HCT116 (cell line): ENCODE measurements around the gene NID2. TPM values are rescaled to one million over a fixed set of nuclear protein-coding genes. Genes with fewer than 3 reads are reported as not detected.

ENCODE experiments used
- ATAC-seq: fragments of 200-7000 bp; cut with Tn5 transposase; 2 replicates; pipeline ENCODE4 v1.9.1; 2020; ENCODE audit warnings: mild to moderate bottlenecking, moderate library complexity
- BruUV-seq: library from RNA; stranded (reverse); fragments of 400-500 nt; replicated peaks from 2 replicates; lab custom pipeline; 2021; lab: Mats Ljungman, UMichigan
- CTCF ChIA-PET: fragments of 300-600 bp; sonication (Branson Sonifier 250); formaldehyde crosslinking; loops from one replicate; lab custom pipeline; 2021; ENCODE audit warnings: antibody characterized with exemption; lab: Charles Lee
- POLR2A ChIA-PET: fragments of 300-600, 350-600 bp; sonication (Branson Sonifier 250); formaldehyde crosslinking; loops from one replicate; lab custom pipeline; 2021; ENCODE audit warnings: antibody characterized with exemption; lab: Charles Lee
- RAD21 ChIA-PET, 2 experiments: fragments of 300-600 bp; sonication (Branson Sonifier 250); formaldehyde crosslinking; loops; one replicate each; lab custom pipeline; 2023; ENCODE audit warnings: low total read pairs in 2 of 2; ENCODE audit not compliant: uncharacterized antibody in 2 of 2, unreplicated experiment in 2 of 2, low non-redundant PET in 1 of 2; lab: Charles Lee
- DNase-seq: peaks from one replicate; pipeline ENCODE4 v3.0.0-alpha.2; 2010; ENCODE audit warnings: low read depth, low spot score
- H2AFZ ChIP-seq: fragments of 200-600 bp; shearing (Covaris generic), sonication (generic); 2 replicates; pipeline ENCODE4 v1.6.1; 2017; ENCODE audit warnings: low read depth, mixed run types, mixed read lengths, antibody characterized with exemption, low read length; ENCODE audit not compliant: poor library complexity, severe bottlenecking
- H3K27ac ChIP-seq: 2 replicates; pipeline ENCODE4 v1.5.1; 2012; ENCODE audit warnings: low read depth, low read length
- H3K27me3 ChIP-seq: fragments of 200-600 bp; sonication (generic); 2 replicates; pipeline ENCODE4 v1.6.1; 2016; ENCODE audit warnings: mixed run types, low read length, mixed read lengths; ENCODE audit not compliant: insufficient read depth
- H3K36me3 ChIP-seq, 2 experiments: fragments of 200-500 bp in 1 of 2; fragments of 200-600 bp in 1 of 2; sonication (Bioruptor generic) in 1 of 2; sonication (generic) in 1 of 2; 2 replicates each; pipeline versions ENCODE4 v1.5.1 to v1.6.1; 2014 to 2016; ENCODE audit warnings: low read length in 2 of 2, inconsistent platforms in 1 of 2, mixed read lengths in 1 of 2, mixed run types in 1 of 2; ENCODE audit not compliant: insufficient read depth in 2 of 2, control insufficient read depth in 1 of 2
- H3K4me1 ChIP-seq, 2 experiments: fragments of 200-600 bp in 1 of 2; sonication (generic) in 1 of 2; 2 replicates each; pipeline versions ENCODE4 v1.5.1 to v1.6.1; 2012 to 2017; ENCODE audit warnings: low read length in 2 of 2, inconsistent platforms in 1 of 2, mild to moderate bottlenecking in 1 of 2, mixed read lengths in 1 of 2, mixed run types in 1 of 2, moderate library complexity in 1 of 2; ENCODE audit not compliant: insufficient read depth in 2 of 2, control insufficient read depth in 1 of 2
- H3K4me2 ChIP-seq: fragments of 200-600 bp; sonication (generic); 2 replicates; pipeline ENCODE4 v1.6.1; 2017; ENCODE audit warnings: mixed run types, low read length, mixed read lengths
- H3K4me3 ChIP-seq, 2 experiments: fragments of 200-600 bp in 1 of 2; sonication (generic) in 1 of 2; replicated peaks in 1 of 2; 2 replicates each; pipeline ENCODE4 v1.5.1; 2011 to 2016; ENCODE audit warnings: low read length in 2 of 2, control low read depth in 1 of 2, low read depth in 1 of 2, mild to moderate bottlenecking in 1 of 2, mixed read lengths in 1 of 2, mixed run types in 1 of 2
- H3K79me2 ChIP-seq: fragments of 200-600 bp; sonication (generic); 2 replicates; pipeline ENCODE4 v1.6.1; 2017; ENCODE audit warnings: mild to moderate bottlenecking, mixed run types, low read length, moderate library complexity, mixed read lengths; ENCODE audit not compliant: insufficient read depth
- H3K9ac ChIP-seq: fragments of 200-600 bp; sonication (generic); 2 replicates; pipeline ENCODE4 v1.6.1; 2016; ENCODE audit warnings: low read length, mixed read lengths
- H3K9me2 ChIP-seq: fragments of 200-600 bp; sonication (generic), shearing (Covaris generic); 2 replicates; pipeline ENCODE4 v1.6.1; 2017; ENCODE audit warnings: mixed run types, mild to moderate bottlenecking, moderate library complexity; ENCODE audit not compliant: insufficient read depth
- H3K9me3 ChIP-seq, 2 experiments: fragments of 200-500 bp in 1 of 2; fragments of 200-600 bp in 1 of 2; sonication (Bioruptor generic) in 1 of 2; sonication (generic) in 1 of 2; 2 replicates each; pipeline ENCODE4 v1.6.1; 2014 to 2017; ENCODE audit warnings: low read length in 2 of 2, mixed read lengths in 2 of 2, inconsistent platforms in 1 of 2, low read depth in 1 of 2, mild to moderate bottlenecking in 1 of 2, mixed run types in 1 of 2, moderate library complexity in 1 of 2; ENCODE audit not compliant: control insufficient read depth in 1 of 2, insufficient read depth in 1 of 2
- H4K20me1 ChIP-seq: fragments of 200-600 bp; sonication (generic), shearing (Covaris generic); 2 replicates; pipeline ENCODE4 v1.6.1; 2017; ENCODE audit warnings: mixed run types, mild to moderate bottlenecking, moderate library complexity; ENCODE audit not compliant: insufficient read depth
- ATF3 ChIP-seq: IDR thresholded peaks from 2 replicates; pipeline ENCODE4 v1.6.1; 2012
- CBX3 ChIP-seq: IDR thresholded peaks from 2 replicates; pipeline ENCODE4 v1.6.1; 2012; ENCODE audit warnings: low read depth
- CEBPB ChIP-seq: IDR thresholded peaks from 2 replicates; pipeline ENCODE4 v1.6.1; 2012; ENCODE audit warnings: low read depth
- EGR1 ChIP-seq: IDR thresholded peaks from 2 replicates; pipeline ENCODE4 v1.6.1; 2012; ENCODE audit warnings: low read depth
- ELF1 ChIP-seq: IDR thresholded peaks from 2 replicates; pipeline ENCODE4 v1.6.1; 2012; ENCODE audit warnings: low read depth, borderline replicate concordance
- EZH2 ChIP-seq: fragments of 200-600 bp; sonication (generic); IDR thresholded peaks from 2 replicates; pipeline ENCODE4 v1.6.1; 2017; ENCODE audit warnings: antibody characterized with exemption, mixed run types
- FOSL1 ChIP-seq: IDR thresholded peaks from 2 replicates; pipeline ENCODE4 v1.6.1; 2012; ENCODE audit warnings: low read depth
- MAX ChIP-seq: IDR thresholded peaks from 2 replicates; pipeline ENCODE4 v1.6.1; 2012
- POLR2A ChIP-seq: IDR thresholded peaks from 2 replicates; pipeline ENCODE4 v1.7.0; 2011; ENCODE audit warnings: borderline replicate concordance; ENCODE audit not compliant: insufficient read depth, insufficient read length; ENCODE audit errors: extremely low read depth
- POLR2AphosphoS5 ChIP-seq: IDR thresholded peaks from 2 replicates; pipeline ENCODE4 v1.6.1; 2011; ENCODE audit warnings: mild to moderate bottlenecking, low read depth, low read length, moderate library complexity
- RAD21 ChIP-seq: IDR thresholded peaks from 2 replicates; pipeline ENCODE4 v1.6.1; 2012; ENCODE audit warnings: low read depth, mild to moderate bottlenecking
- REST ChIP-seq: IDR thresholded peaks from 2 replicates; pipeline ENCODE4 v1.6.1; 2012; ENCODE audit warnings: low read depth
- SIN3A ChIP-seq: IDR thresholded peaks from 2 replicates; pipeline ENCODE4 v1.6.1; 2012; ENCODE audit warnings: low read depth
- SRF ChIP-seq: IDR thresholded peaks from 2 replicates; pipeline ENCODE4 v1.6.1; 2012; ENCODE audit warnings: low read depth
- TCF7L2 ChIP-seq: IDR thresholded peaks from 2 replicates; pipeline ENCODE4 v1.7.0; 2011; ENCODE audit warnings: borderline replicate concordance, inconsistent platforms; ENCODE audit not compliant: insufficient read depth, insufficient read length; ENCODE audit errors: extremely low read depth
- YY1 ChIP-seq: IDR thresholded peaks from 2 replicates; pipeline ENCODE4 v1.6.1; 2011; ENCODE audit warnings: low read length, low read depth, moderate library complexity, mild to moderate bottlenecking; ENCODE audit not compliant: insufficient replicate concordance; ENCODE audit errors: extremely low read depth
- ZBTB33 ChIP-seq: IDR thresholded peaks from 2 replicates; pipeline ENCODE4 v1.6.1; 2011; ENCODE audit warnings: mild to moderate bottlenecking, low read length, moderate library complexity; ENCODE audit not compliant: insufficient replicate concordance; ENCODE audit errors: extremely low read depth
- ZFX ChIP-seq: fragments of 450-650 bp; IDR thresholded peaks from 2 replicates; pipeline ENCODE4 v1.6.1; 2017
- ZNF274 ChIP-seq: fragments of 200-500 bp; sonication (Bioruptor generic); IDR thresholded peaks from 2 replicates; pipeline ENCODE4 v1.6.1; 2014; ENCODE audit warnings: mild to moderate bottlenecking, low read depth, low read length, inconsistent platforms
- intact Hi-C: fragments of 100-400 bp; cut with micrococcal nuclease; formaldehyde crosslinking; loops from 2 replicates; pipeline ENCODE4 v1.10.0; 2022
- total RNA-seq: library from RNA; stranded (reverse); gene quantifications from one replicate; pipeline ENCODE4 v1.2.1, GENCODE V29; 2021; ENCODE audit not compliant: unreplicated experiment

The NID2 gene
- total RNA-seq, 1 experiment from 2014 or later, result 0.84 TPM

GRCh38 chr14:52061390-52061789 is 7.5 kb downstream of the NID2 start (continued):
- TF ChIP-seq ZNF274 (no peak), ATF3 (no peak), MAX (no peak), YY1 (no peak), ELF1 (no peak)

- ATAC-seq (no peak), DNase-seq (no peak)
- ChIA-PET CTCF (no interaction called here), POLR2A (no interaction called here), RAD21 (no interaction called here)
- Histone ChIP-seq H2AFZ (no peak overlapping the region), H3K9ac (no peak overlapping the region), H3K27me3 (peaks cover 16% of the 10 kb centered on the region; the same call in 1 of the 2 replicates), H3K9me3 (no peaks in the 10 kb centered on the region), H3K4me2 (no peak overlapping the region), H3K79me2 (no peaks in the 10 kb centered on the region), H3K36me3 (no peaks in the 10 kb centered on the region), H3K9me2 (no peaks in the 10 kb centered on the region), H3K4me3 (no peak overlapping the region), H3K4me1 (no peaks in the 10 kb centered on the region), H3K27ac (no peak overlapping the region), H4K20me1 (no peaks in the 10 kb centered on the region)
- intact Hi-C loops, result no loop called here
- BruUV-seq, result no TSS peak
- TF ChIP-seq CEBPB, result no peak
- TF ChIP-seq POLR2A, result no peak
- no peak for TF ChIP-seq ELF1
- TF ChIP-seq FOSL1, result no peak
- no peak for TF ChIP-seq CBX3
- TF ChIP-seq TCF7L2, result no peak
- no peak for TF ChIP-seq REST
- no peak for TF ChIP-seq ZFX
- no peak for TF ChIP-seq EZH2
- TF ChIP-seq ZBTB33, result no peak
- no peak for TF ChIP-seq ATF3
- TF ChIP-seq SIN3A, result no peak
- TF ChIP-seq SRF, result no peak
- no peak for TF ChIP-seq EGR1
- TF ChIP-seq POLR2AphosphoS5, result no peak
- TF ChIP-seq RAD21, result no peak
- no peak for TF ChIP-seq ZNF274
Observed at GRCh38 chr14:52060080-52060479, 8.8 kb downstream of the NID2 start.
